ENCODE measurements around the gene AGAP3. TPM values are rescaled to one million over a fixed set of nuclear protein-coding genes. Genes with fewer than 3 reads are reported as not detected.

The AGAP3 gene
- total and polyA plus RNA-seq, 7 experiments from 2014 or later, result 6.0 to 70.6 (median 36.4) TPM

DNA sequence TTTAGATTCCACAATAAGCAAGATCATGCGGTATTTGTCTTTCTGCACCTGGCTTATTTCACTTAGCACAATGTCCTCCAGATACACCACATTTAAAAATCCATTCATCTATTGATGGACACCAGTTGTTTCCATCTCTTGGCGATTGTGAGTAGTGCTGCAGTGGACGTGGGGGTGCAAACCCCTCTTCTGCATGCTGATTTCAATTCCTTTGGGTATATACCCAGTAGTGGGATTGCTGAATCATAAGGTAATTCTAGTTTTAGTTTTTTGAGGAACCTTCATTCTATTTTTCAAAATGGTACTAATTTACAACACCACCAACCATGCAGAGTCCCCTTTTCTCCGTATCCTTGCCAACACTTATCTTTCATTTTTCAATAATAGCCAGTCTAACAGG, 102.8 kb downstream of the AGAP3 start:
- Mint-ChIP-seq H3K36me3 (no peaks in the 10 kb centered on the region), H3K9me3 (peaks cover 0 to 2% (median 0%) of the 10 kb centered on the region in 11 donors), H3K27ac (no peak overlapping the region), H3K4me3 (no peak overlapping the region), H3K27me3 (peaks cover 0 to 13% (median 0%) of the 10 kb centered on the region in 5 donors), H3K4me1 (peaks cover 0 to 6% (median 2%) of the 10 kb centered on the region in 7 donors)
- intact Hi-C loops (cut with micrococcal nuclease), result no loop called here
- H3K4me1 ChIP-seq (ENCODE audit: control insufficient read depth in 2 of 2, insufficient read depth in 2 of 2, low read length in 2 of 2), result no peaks in the 10 kb centered on the region
- POLR2A ChIA-PET, result no interaction called here
- H3K36me3 ChIP-seq (ENCODE audit: control insufficient read depth in 2 of 3, insufficient read depth in 3 of 3, low read length in 3 of 3), result no peaks in the 10 kb centered on the region
- H3K27me3 ChIP-seq (ENCODE audit: control insufficient read depth in 2 of 2, insufficient read depth in 2 of 2, low read length in 2 of 2), result no peaks in the 10 kb centered on the region
- H3K9me3 ChIP-seq (ENCODE audit: control insufficient read depth in 2 of 3, low read length in 3 of 3), result no peaks in the 10 kb centered on the region
- no peak for DNase-seq
- H3K4me3 ChIP-seq (ENCODE audit: low read length), result no peak overlapping the region
- no peak for ATAC-seq
- no peak overlapping the region for H3K27ac ChIP-seq (ENCODE audit: low read depth, low read length)
- CTCF ChIA-PET, result no interaction called here

DNA sequence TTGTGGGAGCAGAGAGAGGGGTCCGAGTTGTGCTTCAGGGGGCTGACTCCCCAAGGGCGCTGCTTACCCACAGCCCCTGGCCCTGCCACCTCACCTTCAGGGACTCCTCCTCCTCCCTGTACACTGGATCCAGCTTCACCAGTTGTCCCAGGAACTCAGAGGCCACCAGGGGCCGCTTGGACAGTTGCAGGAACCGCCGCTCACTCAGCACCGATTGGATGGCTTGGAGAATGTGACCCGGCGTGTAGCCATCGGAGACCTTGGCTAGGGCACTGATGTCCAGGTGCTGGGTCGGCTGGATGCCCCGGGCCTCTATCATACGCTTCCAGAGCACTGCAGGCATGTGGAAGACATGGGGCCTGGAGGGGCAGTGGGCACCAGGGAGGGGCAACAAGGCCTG, 105.3 kb downstream of the AGAP3 start:
- CTCF ChIA-PET, result no interaction called here
- H3K36me3 ChIP-seq (ENCODE audit: control insufficient read depth in 2 of 3, insufficient read depth in 3 of 3, low read length in 3 of 3), result no peaks in the 10 kb centered on the region
- POLR2A ChIA-PET, result no interaction called here
- no peaks in the 10 kb centered on the region for H3K9me3 Mint-ChIP-seq
- H3K27me3 ChIP-seq (ENCODE audit: control insufficient read depth in 2 of 2, insufficient read depth in 2 of 2, low read length in 2 of 2), result no peaks in the 10 kb centered on the region
- H3K4me3 Mint-ChIP-seq, result no peak overlapping the region
- intact Hi-C loops (cut with micrococcal nuclease), result no loop called here
- no peak overlapping the region for H3K4me3 ChIP-seq (ENCODE audit: low read length)
- no peaks in the 10 kb centered on the region for H3K9me3 ChIP-seq (ENCODE audit: control insufficient read depth in 2 of 3, low read length in 3 of 3)
- no peak overlapping the region for H3K27ac Mint-ChIP-seq
- ATAC-seq, result no peak
- peaks cover 0 to 13% (median 3%) of the 10 kb centered on the region in 5 donors for H3K27me3 Mint-ChIP-seq
- no peaks in the 10 kb centered on the region for H3K4me1 ChIP-seq (ENCODE audit: control insufficient read depth in 2 of 2, insufficient read depth in 2 of 2, low read length in 2 of 2)
- no peaks in the 10 kb centered on the region for H3K36me3 Mint-ChIP-seq
- H3K27ac ChIP-seq (ENCODE audit: low read depth, low read length), result no peak overlapping the region
- H3K4me1 Mint-ChIP-seq, result peaks cover 0 to 6% (median 5%) of the 10 kb centered on the region in 7 donors
- no peak for DNase-seq

DNA sequence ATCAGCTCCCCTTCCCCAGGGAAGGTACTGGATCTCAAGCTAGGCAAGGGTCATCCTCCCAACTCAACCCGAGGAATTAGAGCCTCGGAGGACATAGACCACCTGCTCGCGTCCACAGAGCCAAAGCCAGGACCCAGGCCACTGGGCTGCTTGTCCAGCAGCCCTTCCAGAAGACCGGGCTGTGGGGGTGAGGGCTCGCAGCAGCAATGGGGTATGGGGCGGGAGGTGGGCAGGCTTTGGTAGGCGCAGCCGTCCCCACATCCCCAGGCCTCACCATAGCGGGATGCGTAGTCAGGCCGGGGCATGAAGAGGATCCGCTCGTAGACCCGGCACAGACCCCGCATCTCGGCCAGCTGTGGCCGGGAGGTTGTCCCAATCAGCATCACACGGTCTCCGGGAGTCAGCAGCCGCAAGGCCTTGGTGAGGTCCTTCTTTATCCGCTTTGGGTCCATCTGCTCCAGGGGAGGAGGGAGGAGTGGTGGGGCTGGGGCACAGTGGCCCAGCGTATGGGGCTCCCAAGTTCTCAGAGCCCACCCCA, 105.8 kb downstream of the AGAP3 start:
- DNase-seq, result no peak
- intact Hi-C loops (cut with micrococcal nuclease), result no loop called here
- Mint-ChIP-seq H3K36me3 (no peaks in the 10 kb centered on the region), H3K4me3 (no peak overlapping the region), H3K27me3 (peaks cover 0 to 13% (median 3%) of the 10 kb centered on the region in 5 donors), H3K27ac (no peak overlapping the region), H3K4me1 (peaks cover 0 to 6% (median 5%) of the 10 kb centered on the region in 7 donors), H3K9me3 (no peaks in the 10 kb centered on the region)
- H3K4me3 ChIP-seq (ENCODE audit: low read length), result no peak overlapping the region
- no peaks in the 10 kb centered on the region for H3K9me3 ChIP-seq (ENCODE audit: control insufficient read depth in 2 of 3, low read length in 3 of 3)
- ChIA-PET POLR2A (no interaction called here), CTCF (no interaction called here)
- H3K4me1 ChIP-seq (ENCODE audit: control insufficient read depth in 2 of 2, insufficient read depth in 2 of 2, low read length in 2 of 2), result no peaks in the 10 kb centered on the region
- H3K27me3 ChIP-seq (ENCODE audit: control insufficient read depth in 2 of 2, insufficient read depth in 2 of 2, low read length in 2 of 2), result no peaks in the 10 kb centered on the region
- H3K36me3 ChIP-seq (ENCODE audit: control insufficient read depth in 2 of 3, insufficient read depth in 3 of 3, low read length in 3 of 3), result no peaks in the 10 kb centered on the region
- H3K27ac ChIP-seq (ENCODE audit: low read depth, low read length), result no peak overlapping the region
- no peak for ATAC-seq

DNA sequence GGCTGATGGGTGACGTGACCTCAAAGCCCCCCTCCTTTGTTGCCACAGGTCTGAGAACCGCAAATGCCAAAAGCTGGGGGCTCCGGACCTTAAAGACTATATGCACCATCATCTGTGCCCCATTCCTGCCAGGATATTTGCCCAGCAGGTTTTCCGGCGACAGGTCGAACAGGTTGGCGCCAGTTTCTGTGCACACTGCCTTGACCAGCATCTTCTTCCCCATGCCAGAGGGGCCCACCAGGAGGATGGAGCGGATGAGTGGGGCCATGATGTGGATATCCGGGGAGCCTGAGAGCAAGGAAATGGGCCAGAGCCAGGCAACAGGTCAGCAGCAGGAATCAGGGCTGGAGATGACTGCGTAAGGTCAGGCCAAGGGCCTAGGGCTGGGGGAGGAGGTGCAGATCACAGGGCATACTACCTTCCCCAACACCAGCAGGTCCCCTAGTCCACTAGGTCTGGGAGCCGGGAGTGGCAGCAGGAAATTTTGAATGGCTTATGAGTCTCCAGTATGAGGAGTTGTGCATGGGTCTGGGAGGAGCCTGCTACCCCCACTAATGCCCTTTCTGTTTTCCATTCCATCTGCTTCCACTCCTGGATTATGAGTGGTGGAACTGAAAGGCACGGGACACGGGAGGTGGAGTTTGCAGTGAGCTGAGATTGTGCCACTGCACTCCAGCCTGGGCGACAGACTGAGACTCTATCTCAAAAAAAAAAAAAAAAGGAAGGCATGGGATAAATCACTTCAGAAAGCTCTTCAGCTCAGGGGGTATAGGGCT, 107.1 kb downstream of the AGAP3 start:
- Mint-ChIP-seq H3K27me3 (peaks cover 0 to 11% (median 3%) of the 10 kb centered on the region in 5 donors), H3K9me3 (no peaks in the 10 kb centered on the region), H3K36me3 (no peaks in the 10 kb centered on the region), H3K27ac (no peak overlapping the region), H3K4me1 (peaks cover 0 to 6% (median 5%) of the 10 kb centered on the region in 7 donors), H3K4me3 (no peak overlapping the region)
- ChIA-PET CTCF (no interaction called here), POLR2A (no interaction called here)
- ATAC-seq (no peak), DNase-seq (no peak)
- Histone ChIP-seq H3K36me3 (ENCODE audit: control insufficient read depth in 2 of 3, insufficient read depth in 3 of 3, low read length in 3 of 3) (no peaks in the 10 kb centered on the region), H3K4me1 (ENCODE audit: control insufficient read depth in 2 of 2, insufficient read depth in 2 of 2, low read length in 2 of 2) (no peaks in the 10 kb centered on the region), H3K27me3 (ENCODE audit: control insufficient read depth in 2 of 2, insufficient read depth in 2 of 2, low read length in 2 of 2) (no peaks in the 10 kb centered on the region), H3K9me3 (ENCODE audit: control insufficient read depth in 2 of 3, low read length in 3 of 3) (no peaks in the 10 kb centered on the region), H3K27ac (ENCODE audit: low read depth, low read length) (no peak overlapping the region), H3K4me3 (ENCODE audit: low read length) (no peak overlapping the region)
- intact Hi-C loops (cut with micrococcal nuclease), result no loop called here

Other genes with a start within 250 kb of the AGAP3 start
- gene AOC1, start 234.0 kb upstream of the AGAP3 start, total RNA-seq, result under 1 TPM in 1 of 5 experiments, not detected in 4; 0.56 TPM
- gene AOC1, start 234.0 kb upstream of the AGAP3 start, polyA plus RNA-seq, result not detected
- 1 to 10 TPM in 4 of 5 experiments, under 1 TPM in 1; 0.56 to 4.9 (median 3.2) TPM for gene KCNH2, start 108.2 kb upstream of the AGAP3 start, total RNA-seq
- gene KCNH2, start 108.2 kb upstream of the AGAP3 start, polyA plus RNA-seq, result 1 to 10 TPM; 3.0 to 5.2 TPM
- 10 to 100 TPM in 1 of 5 experiments, 1 to 10 TPM in 4; 2.8 to 19.1 (median 7.9) TPM for gene NOS3, start 95.5 kb upstream of the AGAP3 start, total RNA-seq
- 10 to 100 TPM in 1 of 2 donors, 1 to 10 TPM in 1; 4.6 to 12.7 TPM for gene NOS3, start 95.5 kb upstream of the AGAP3 start, polyA plus RNA-seq
- 10 to 100 TPM; 11.3 to 46.6 (median 20.9) TPM for gene ATG9B, start 62.0 kb upstream of the AGAP3 start, total RNA-seq
- gene ATG9B, start 62.0 kb upstream of the AGAP3 start, polyA plus RNA-seq, result 10 to 100 TPM; 27.0 to 49.4 TPM
- 10 to 100 TPM; 59.7 to 88.0 (median 76.6) TPM for gene ABCB8, start 58.0 kb upstream of the AGAP3 start, total RNA-seq
- 10 to 100 TPM; 13.8 to 18.6 TPM for gene ABCB8, start 58.0 kb upstream of the AGAP3 start, polyA plus RNA-seq
- gene ASIC3, start 37.9 kb upstream of the AGAP3 start, total RNA-seq, result 10 to 100 TPM in 4 of 5 experiments, 1 to 10 TPM in 1; 6.7 to 17.7 (median 13.7) TPM
- gene ASIC3, start 37.9 kb upstream of the AGAP3 start, polyA plus RNA-seq, result not detected
- gene CDK5, start 28.6 kb upstream of the AGAP3 start, total RNA-seq, result 10 to 100 TPM in 1 of 5 experiments, 1 to 10 TPM in 4; 4.2 to 20.2 (median 5.6) TPM
- 1 to 10 TPM; 7.7 to 9.1 TPM for gene CDK5, start 28.6 kb upstream of the AGAP3 start, polyA plus RNA-seq
- 100 to 1,000 TPM in 1 of 5 experiments, 10 to 100 TPM in 4; 38.7 to 125 (median 65.9) TPM for gene SLC4A2, start 26.9 kb upstream of the AGAP3 start, total RNA-seq
- 10 to 100 TPM in 1 of 2 donors, 1 to 10 TPM in 1; 7.9 to 12.1 TPM for gene SLC4A2, start 26.9 kb upstream of the AGAP3 start, polyA plus RNA-seq
- 100 to 1,000 TPM in 3 of 5 experiments, 10 to 100 TPM in 2; 94.1 to 136 (median 101) TPM for gene FASTK, start 5.7 kb upstream of the AGAP3 start, total RNA-seq
- 10 to 100 TPM; 49.6 to 69.4 TPM for gene FASTK, start 5.7 kb upstream of the AGAP3 start, polyA plus RNA-seq
- 10 to 100 TPM; 39.5 to 61.2 (median 42.2) TPM for gene TMUB1, start 3.0 kb upstream of the AGAP3 start, total RNA-seq
- gene TMUB1, start 3.0 kb upstream of the AGAP3 start, polyA plus RNA-seq, result 10 to 100 TPM; 36.0 to 53.6 TPM
- not detected for gene GBX1, start 81.2 kb downstream of the AGAP3 start, total RNA-seq
- not detected for gene GBX1, start 81.2 kb downstream of the AGAP3 start, polyA plus RNA-seq
- not detected for gene ASB10, start 100.8 kb downstream of the AGAP3 start, total RNA-seq
- gene ASB10, start 100.8 kb downstream of the AGAP3 start, polyA plus RNA-seq, result not detected
- 1 to 10 TPM; 1.8 to 6.4 (median 1.9) TPM for gene H2BK1, start 124.0 kb downstream of the AGAP3 start, total RNA-seq
- gene H2BK1, start 124.0 kb downstream of the AGAP3 start, polyA plus RNA-seq, result not detected
- 10 to 100 TPM; 17.2 to 37.8 (median 27.7) TPM for gene ABCF2, start 140.7 kb downstream of the AGAP3 start, total RNA-seq
- gene ABCF2, start 140.7 kb downstream of the AGAP3 start, polyA plus RNA-seq, result 10 to 100 TPM; 27.1 to 47.5 TPM
- gene CHPF2, start 146.0 kb downstream of the AGAP3 start, total RNA-seq, result 10 to 100 TPM; 32.3 to 45.8 (median 42.8) TPM
- gene CHPF2, start 146.0 kb downstream of the AGAP3 start, polyA plus RNA-seq, result 10 to 100 TPM; 17.4 to 27.3 TPM
- 10 to 100 TPM in 2 of 5 experiments, 1 to 10 TPM in 3; 3.8 to 45.5 (median 5.1) TPM for gene SMARCD3, start 162.2 kb downstream of the AGAP3 start, total RNA-seq
- 1 to 10 TPM; 4.0 to 8.9 TPM for gene SMARCD3, start 162.2 kb downstream of the AGAP3 start, polyA plus RNA-seq